GM18909 (cell line): ENCODE data around the gene E4F1.
"Not testable (repeated sequence)": the region's sequence is repeated elsewhere in the genome, so short reads cannot be mapped to it uniquely, and the experiment has no call there.

Experiments used
- ATAC-seq: cut with Tn5 transposase; IDR thresholded peaks from one replicate; pipeline ENCODE4 v1.9.1; 2021; ENCODE audit warnings: mild to moderate bottlenecking; ENCODE audit not compliant: unreplicated experiment, poor library complexity

The E4F1 gene

GRCh38 chr16:2189252-2189893 is 34.0 kb upstream of the E4F1 start:
- no peak for ATAC-seq

GRCh38 chr16:2190002-2190658 is 33.3 kb upstream of the E4F1 start:
- no peak for ATAC-seq

GRCh38 chr16:2190659-2191445 is 32.5 kb upstream of the E4F1 start:
- ATAC-seq: no peak

- no peak for ATAC-seq
Observed at GRCh38 chr16:2191446-2191706, 32.0 kb upstream of the E4F1 start.

- ATAC-seq: no peak
Observed at GRCh38 chr16:2194166-2194834, 29.1 kb upstream of the E4F1 start.

GRCh38 chr16:2194852-2195321 is 28.5 kb upstream of the E4F1 start:
- no peak for ATAC-seq

- ATAC-seq: no peak
Observed at GRCh38 chr16:2195322-2196161, 27.8 kb upstream of the E4F1 start.

- ATAC-seq: no peak
Observed at GRCh38 chr16:2196162-2196980, 27.0 kb upstream of the E4F1 start, which contains the start of gene CASKIN1. CASKIN1 (minus strand) TSS chr16:2196605; CDS start chr16:2196432, 173 bp downstream.

- no peak for ATAC-seq
Observed at GRCh38 chr16:2196981-2197511, 26.3 kb upstream of the E4F1 start.

GRCh38 chr16:2197765-2198164 is 25.6 kb upstream of the E4F1 start:
- ATAC-seq: no peak

GRCh38 chr16:2198283-2198682 is 25.1 kb upstream of the E4F1 start:
- ATAC-seq: no peak

- ATAC-seq: no peak
Observed at GRCh38 chr16:2199095-2199494, 24.3 kb upstream of the E4F1 start.

- ATAC-seq: no peak
Observed at GRCh38 chr16:2199621-2200139, 23.7 kb upstream of the E4F1 start.

GRCh38 chr16:2200313-2200712 is 23.1 kb upstream of the E4F1 start:
- ATAC-seq: no peak

GRCh38 chr16:2203119-2203688 is 20.2 kb upstream of the E4F1 start:
- not testable (repeated sequence) for ATAC-seq

GRCh38 chr16:2204416-2205103 is 18.8 kb upstream of the E4F1 start:
- no peak for ATAC-seq

GRCh38 chr16:2205104-2205966 is 18.1 kb upstream of the E4F1 start, which contains the start of gene MLST8:
MLST8 (plus strand) TSS chr16:2205454; CDS start chr16:2206086, 632 bp downstream.
- peak; percentile 83 for ATAC-seq
